ENCODE data around the gene KLF9. TPM values are rescaled to one million over a fixed set of nuclear protein-coding genes. Genes with fewer than 3 reads are reported as not detected.

Gene KLF9
- total RNA-seq: 1 to 10 TPM; 3.3 to 4.0 TPM

- H3K27me3 Mint-ChIP-seq: no peaks in the 10 kb centered on the region
- H3K27ac Mint-ChIP-seq: peak within 1 kb of the TSS; percentile 96 to 99
- no peaks in the 10 kb centered on the region for H3K9me3 Mint-ChIP-seq
- peak within 1 kb of the TSS; percentile 98 for H3K4me3 Mint-ChIP-seq
- DNase-seq (ENCODE audit: low spot score) (peak; percentile 93), ATAC-seq (peak; percentile 92 to 93)
- no peaks in the 10 kb centered on the region for H3K36me3 Mint-ChIP-seq
- H3K4me1 Mint-ChIP-seq (ENCODE audit: low read depth in 2 of 2): peaks cover 37 to 50% of the 10 kb centered on the region in 2 donors
These were observed at the start of gene KLF9 for GRCh38 chr9:70413799-70414775. Gene KLF9, minus strand, starts transcription at chr9:70414657. Its CDS starts 1,294 bp downstream, at chr9:70413363.

- peaks cover 0 to 2% of the 10 kb centered on the region in 2 donors for H3K27me3 Mint-ChIP-seq
- no peaks in the 10 kb centered on the region for H3K9me3 Mint-ChIP-seq
- no peak overlapping the region for H3K27ac Mint-ChIP-seq
These were observed 49.4 kb upstream of the KLF9 start for GRCh38 chr9:70463877-70464276.

GRCh38 chr9:70462300-70462699, 47.8 kb upstream of the KLF9 start:
- DNase-seq (ENCODE audit: low spot score): no peak
- H3K36me3 Mint-ChIP-seq: no peaks in the 10 kb centered on the region
- H3K4me3 Mint-ChIP-seq: no peak overlapping the region
- peaks cover 5 to 13% of the 10 kb centered on the region in 2 donors for H3K4me1 Mint-ChIP-seq (ENCODE audit: low read depth in 2 of 2)
- peaks cover 0 to 2% of the 10 kb centered on the region in 2 donors for H3K27me3 Mint-ChIP-seq
- no peak overlapping the region for H3K27ac Mint-ChIP-seq
- no peak for ATAC-seq
- H3K9me3 Mint-ChIP-seq: no peaks in the 10 kb centered on the region

More at GRCh38 chr9:70463877-70464276, 49.4 kb upstream of the KLF9 start:
- Mint-ChIP-seq H3K4me1 (ENCODE audit: low read depth in 2 of 2) (peaks cover 5 to 13% of the 10 kb centered on the region in 2 donors), H3K4me3 (no peak overlapping the region), H3K36me3 (no peaks in the 10 kb centered on the region)
- no peak for ATAC-seq
- no peak for DNase-seq (ENCODE audit: low spot score)

- no peak overlapping the region for H3K27ac Mint-ChIP-seq
- no peak overlapping the region for H3K4me3 Mint-ChIP-seq
- H3K4me1 Mint-ChIP-seq (ENCODE audit: low read depth in 2 of 2): peaks cover 5 to 13% of the 10 kb centered on the region in 2 donors
- H3K9me3 Mint-ChIP-seq: no peaks in the 10 kb centered on the region
- DNase-seq (ENCODE audit: low spot score) (no peak), ATAC-seq (no peak)
- peaks cover 0 to 2% of the 10 kb centered on the region in 2 donors for H3K27me3 Mint-ChIP-seq
- H3K36me3 Mint-ChIP-seq: no peaks in the 10 kb centered on the region
These were observed 42.8 kb upstream of the KLF9 start for GRCh38 chr9:70457235-70457634.

- no peaks in the 10 kb centered on the region for H3K9me3 Mint-ChIP-seq
- peaks cover 5 to 13% of the 10 kb centered on the region in 2 donors for H3K4me1 Mint-ChIP-seq (ENCODE audit: low read depth in 2 of 2)
- ATAC-seq (no peak), DNase-seq (ENCODE audit: low spot score) (no peak)
- H3K4me3 Mint-ChIP-seq: no peak overlapping the region
- no peak overlapping the region for H3K27ac Mint-ChIP-seq
- H3K27me3 Mint-ChIP-seq: no peaks in the 10 kb centered on the region
- no peaks in the 10 kb centered on the region for H3K36me3 Mint-ChIP-seq
These were observed 41.7 kb upstream of the KLF9 start for GRCh38 chr9:70455993-70456704.

- Mint-ChIP-seq H3K9me3 (no peaks in the 10 kb centered on the region), H3K36me3 (no peaks in the 10 kb centered on the region), H3K27me3 (peaks cover 4 to 5% of the 10 kb centered on the region in 2 donors), H3K27ac (no peak overlapping the region), H3K4me3 (no peak overlapping the region), H3K4me1 (ENCODE audit: low read depth in 2 of 2) (no peaks in the 10 kb centered on the region)
- ATAC-seq (no peak), DNase-seq (ENCODE audit: low spot score) (no peak)
These were observed 37.9 kb upstream of the KLF9 start for GRCh38 chr9:70452365-70452764.

GRCh38 chr9:70451765-70452164, 37.3 kb upstream of the KLF9 start:
- Mint-ChIP-seq H3K4me3 (no peak overlapping the region), H3K36me3 (no peaks in the 10 kb centered on the region), H3K27me3 (peaks cover 4 to 5% of the 10 kb centered on the region in 2 donors), H3K27ac (no peak overlapping the region), H3K4me1 (ENCODE audit: low read depth in 2 of 2) (no peaks in the 10 kb centered on the region), H3K9me3 (no peaks in the 10 kb centered on the region)
- ATAC-seq (no peak), DNase-seq (ENCODE audit: low spot score) (no peak)

- H3K4me1 Mint-ChIP-seq (ENCODE audit: low read depth in 2 of 2): no peaks in the 10 kb centered on the region
- H3K27ac Mint-ChIP-seq: no peak overlapping the region
- DNase-seq (ENCODE audit: low spot score) (no peak), ATAC-seq (no peak)
- H3K27me3 Mint-ChIP-seq: peaks cover 4 to 5% of the 10 kb centered on the region in 2 donors
- no peak overlapping the region for H3K4me3 Mint-ChIP-seq
- H3K36me3 Mint-ChIP-seq: no peaks in the 10 kb centered on the region
- no peaks in the 10 kb centered on the region for H3K9me3 Mint-ChIP-seq
These were observed 36.3 kb upstream of the KLF9 start for GRCh38 chr9:70450738-70451137.

- no peak for DNase-seq (ENCODE audit: low spot score)
- Mint-ChIP-seq H3K27ac (no peak overlapping the region), H3K4me3 (no peak overlapping the region), H3K4me1 (ENCODE audit: low read depth in 2 of 2) (no peaks in the 10 kb centered on the region), H3K27me3 (peaks cover 4 to 5% of the 10 kb centered on the region in 2 donors), H3K9me3 (no peaks in the 10 kb centered on the region), H3K36me3 (no peaks in the 10 kb centered on the region)
- ATAC-seq: no peak
These were observed 35.0 kb upstream of the KLF9 start for GRCh38 chr9:70449461-70449860.

GRCh38 chr9:70448919-70449318, 34.5 kb upstream of the KLF9 start:
- no peak overlapping the region for H3K4me3 Mint-ChIP-seq
- no peak for DNase-seq (ENCODE audit: low spot score)
- no peak overlapping the region for H3K27ac Mint-ChIP-seq
- peaks cover 4 to 5% of the 10 kb centered on the region in 2 donors for H3K27me3 Mint-ChIP-seq
- no peaks in the 10 kb centered on the region for H3K4me1 Mint-ChIP-seq (ENCODE audit: low read depth in 2 of 2)
- ATAC-seq: no peak
- H3K9me3 Mint-ChIP-seq: no peaks in the 10 kb centered on the region
- no peaks in the 10 kb centered on the region for H3K36me3 Mint-ChIP-seq

GRCh38 chr9:70444904-70445303, 30.4 kb upstream of the KLF9 start:
- H3K27me3 Mint-ChIP-seq: peaks cover 3% of the 10 kb centered on the region in 2 donors
- no peaks in the 10 kb centered on the region for H3K4me1 Mint-ChIP-seq (ENCODE audit: low read depth in 2 of 2)
- H3K4me3 Mint-ChIP-seq: no peak overlapping the region
- no peaks in the 10 kb centered on the region for H3K9me3 Mint-ChIP-seq
- H3K27ac Mint-ChIP-seq: no peak overlapping the region
- no peaks in the 10 kb centered on the region for H3K36me3 Mint-ChIP-seq
- ATAC-seq (no peak), DNase-seq (ENCODE audit: low spot score) (no peak)

- DNase-seq (ENCODE audit: low spot score): no peak
- H3K4me3 Mint-ChIP-seq: no peak overlapping the region
- H3K4me1 Mint-ChIP-seq (ENCODE audit: low read depth in 2 of 2): peaks cover 7 to 8% of the 10 kb centered on the region in 2 donors
These were observed 27.9 kb upstream of the KLF9 start for GRCh38 chr9:70442328-70442848.

GRCh38 chr9:70441622-70442021, 27.2 kb upstream of the KLF9 start:
- Mint-ChIP-seq H3K36me3 (no peaks in the 10 kb centered on the region), H3K27ac (no peak overlapping the region), H3K4me1 (ENCODE audit: low read depth in 2 of 2) (peaks cover 7 to 8% of the 10 kb centered on the region in 2 donors), H3K9me3 (no peaks in the 10 kb centered on the region), H3K27me3 (peaks cover 0 to 8% of the 10 kb centered on the region in 2 donors), H3K4me3 (no peak overlapping the region)
- ATAC-seq (no peak), DNase-seq (ENCODE audit: low spot score) (no peak)

More at GRCh38 chr9:70442328-70442848, 27.9 kb upstream of the KLF9 start:
- ATAC-seq: no peak
- H3K27ac Mint-ChIP-seq: no peak overlapping the region
- no peaks in the 10 kb centered on the region for H3K9me3 Mint-ChIP-seq
- H3K27me3 Mint-ChIP-seq: peaks cover 0 to 8% of the 10 kb centered on the region in 2 donors
- no peaks in the 10 kb centered on the region for H3K36me3 Mint-ChIP-seq
